ENCODE data around the gene MDC1.
"Not testable (repeated sequence)": the region's sequence is repeated elsewhere in the genome, so short reads cannot be mapped to it uniquely, and the experiment has no call there.

MDC1 gene

GRCh38 chr6:30678964-30679726 lies 37.9 kb downstream of the MDC1 start:
- DNase-seq = peak; percentile 88

- no peak for DNase-seq
Observed at GRCh38 chr6:30676660-30677285, 40.3 kb downstream of the MDC1 start.

GRCh38 chr6:30672445-30673253 lies 44.4 kb downstream of the MDC1 start, which contains the start of gene DHX16:
Gene DHX16, minus strand, starts transcription at chr6:30673006. Its CDS starts 165 bp downstream, at chr6:30672841.
- peak; percentile 85 for DNase-seq

- DNase-seq = no peak
Observed at GRCh38 chr6:30670760-30671527, 46.1 kb downstream of the MDC1 start.

GRCh38 chr6:30666300-30666699 lies 50.8 kb downstream of the MDC1 start:
- not testable (repeated sequence) for DNase-seq

GRCh38 chr6:30664994-30665767 lies 51.9 kb downstream of the MDC1 start:
- no peak for DNase-seq

GRCh38 chr6:30657922-30658321 lies 59.2 kb downstream of the MDC1 start:
- not testable (repeated sequence) for DNase-seq

- DNase-seq = no peak
Observed at GRCh38 chr6:30657454-30657853, 59.6 kb downstream of the MDC1 start.

- DNase-seq = no peak
Observed at GRCh38 chr6:30656513-30656912, 60.6 kb downstream of the MDC1 start.

GRCh38 chr6:30655743-30656094 lies 61.4 kb downstream of the MDC1 start:
- DNase-seq = no peak

GRCh38 chr6:30654798-30655742 lies 62.0 kb downstream of the MDC1 start:
- DNase-seq = no peak

- DNase-seq = no peak
Observed at GRCh38 chr6:30651143-30651542, 65.9 kb downstream of the MDC1 start.
